GM23338 (cell line): Measurements from ENCODE around the gene ZNF334. TPM values are rescaled to one million over a fixed set of nuclear protein-coding genes. Genes with fewer than 3 reads are reported as not detected.

Experiments
- ATAC-seq: fragments of 200-7000 bp; cut with Tn5 transposase; 3 replicates; pipeline ENCODE4 v1.9.1; 2020
- DNase-seq: peaks from one replicate; pipeline ENCODE4 v3.0.0-alpha.2; 2015; ENCODE audit warnings: low spot score
- H2AFZ ChIP-seq: fragments of 200-600 bp; sonication (generic); 2 replicates; pipeline ENCODE4 v1.8.0; 2016; ENCODE audit warnings: antibody characterized with exemption, mild to moderate bottlenecking, moderate library complexity
- H3F3A ChIP-seq: fragments of 200-600 bp; sonication (generic); replicated peaks from 2 replicates; pipeline ENCODE4 v1.8.0; 2017; ENCODE audit warnings: antibody characterized with exemption, mixed run types, low read depth
- H3K27ac ChIP-seq: fragments of 200-600 bp; sonication (generic); 2 replicates; pipeline ENCODE4 v1.6.1; 2016; ENCODE audit warnings: low read depth
- H3K27me3 ChIP-seq: fragments of 200-600 bp; sonication (generic); 2 replicates; pipeline ENCODE4 v1.8.0; 2016; ENCODE audit warnings: mild to moderate bottlenecking, mixed run types, moderate library complexity; ENCODE audit not compliant: insufficient read depth
- H3K36me3 ChIP-seq: fragments of 200-600 bp; sonication (generic); 2 replicates; pipeline ENCODE4 v1.8.0; 2016; ENCODE audit warnings: mild to moderate bottlenecking; ENCODE audit not compliant: insufficient read depth
- H3K4me1 ChIP-seq: fragments of 200-600 bp; sonication (generic); 2 replicates; pipeline ENCODE4 v1.8.0; 2016; ENCODE audit warnings: mild to moderate bottlenecking, moderate library complexity; ENCODE audit not compliant: insufficient read depth
- H3K4me2 ChIP-seq: fragments of 200-600 bp; sonication (generic); 2 replicates; pipeline ENCODE4 v1.7.1; 2017; ENCODE audit warnings: mixed run types
- H3K4me3 ChIP-seq: fragments of 200-600 bp; sonication (generic); 2 replicates; pipeline ENCODE4 v1.6.1; 2016; ENCODE audit warnings: mixed run types
- H3K79me2 ChIP-seq: fragments of 200-600 bp; sonication (generic); replicated peaks from 2 replicates; pipeline ENCODE4 v1.8.0; 2017; ENCODE audit warnings: mild to moderate bottlenecking; ENCODE audit not compliant: insufficient read depth
- H3K9me2 ChIP-seq: fragments of 200-600 bp; sonication (generic); 2 replicates; pipeline ENCODE4 v1.8.0; 2017; ENCODE audit not compliant: insufficient read depth
- H4K20me1 ChIP-seq: fragments of 200-600 bp; sonication (generic); replicated peaks from 2 replicates; pipeline ENCODE4 v1.8.0; 2017; ENCODE audit warnings: mild to moderate bottlenecking; ENCODE audit not compliant: insufficient read depth
- H3K27ac Mint-ChIP-seq: 2 replicates; pipeline ENCODE4 v1.8.0; 2020; ENCODE audit warnings: inconsistent platforms, mild to moderate bottlenecking, moderate library complexity, mixed read lengths
- H3K27me3 Mint-ChIP-seq: 3 replicates; pipeline ENCODE4 v1.8.0; 2022; ENCODE audit warnings: low read depth, mild to moderate bottlenecking, moderate library complexity, mixed read lengths, inconsistent platforms; ENCODE audit not compliant: insufficient read depth, poor library complexity
- H3K36me3 Mint-ChIP-seq: 3 replicates; pipeline ENCODE4 v1.8.0; 2021; ENCODE audit warnings: low read depth, mild to moderate bottlenecking, inconsistent platforms, moderate library complexity, mixed read lengths
- H3K4me1 Mint-ChIP-seq: 3 replicates; pipeline ENCODE4 v1.8.0; 2020; ENCODE audit warnings: mild to moderate bottlenecking, inconsistent platforms, mixed read lengths
- H3K4me3 Mint-ChIP-seq: 3 replicates; pipeline ENCODE4 v1.8.0; 2021; ENCODE audit warnings: moderate library complexity, mild to moderate bottlenecking, inconsistent platforms, mixed read lengths
- H3K9me3 Mint-ChIP-seq: 3 replicates; pipeline ENCODE4 v1.8.0; 2020; ENCODE audit warnings: moderate library complexity, mild to moderate bottlenecking, inconsistent platforms, mixed read lengths
- CREB1 ChIP-seq: fragments of 250-450 bp; sonication (Bioruptor Pico); IDR thresholded peaks from 2 replicates; pipeline ENCODE4 v1.5.0; 2020; ENCODE audit warnings: low read depth, mild to moderate bottlenecking, moderate library complexity
- CTCF ChIP-seq, 2 experiments: fragments of 200-600 bp in 1 of 2; sonication (generic) in 1 of 2; conservative IDR thresholded peaks; 2 replicates each; pipeline versions ENCODE4 v1.5.1 to v1.6.1; 2016 to 2017; ENCODE audit warnings: antibody characterized with exemption in 2 of 2, low read depth in 2 of 2, mild to moderate bottlenecking in 2 of 2, moderate library complexity in 1 of 2
- ETS1 ChIP-seq: IDR thresholded peaks from 2 replicates; pipeline ENCODE4 v1.6.1; 2016; ENCODE audit warnings: antibody characterized with exemption
- EZH2 ChIP-seq: fragments of 200-600 bp; sonication (generic); IDR thresholded peaks from one replicate; pipeline ENCODE4 v1.8.0; 2017; ENCODE audit warnings: antibody characterized with exemption, mild to moderate bottlenecking, low read depth; ENCODE audit not compliant: unreplicated experiment
- EZH2phosphoT487 ChIP-seq: fragments of 200-600 bp; sonication (generic); IDR thresholded peaks from one replicate; pipeline ENCODE4 v1.8.1; 2018; ENCODE audit warnings: antibody characterized with exemption; ENCODE audit not compliant: unreplicated experiment
- JUNB ChIP-seq: IDR thresholded peaks from one replicate; pipeline ENCODE4 v1.6.1; 2016; ENCODE audit warnings: antibody characterized with exemption; ENCODE audit not compliant: unreplicated experiment
- NANOG ChIP-seq: IDR thresholded peaks from 2 replicates; pipeline ENCODE4 v1.6.1; 2016; ENCODE audit warnings: antibody characterized with exemption, borderline replicate concordance
- POLR2AphosphoS5 ChIP-seq: IDR thresholded peaks from 2 replicates; pipeline ENCODE4 v1.6.1; 2016; ENCODE audit warnings: antibody characterized with exemption, low read depth
- REST ChIP-seq: IDR thresholded peaks from one replicate; pipeline ENCODE4 v1.6.1; 2018; ENCODE audit warnings: antibody characterized with exemption; ENCODE audit not compliant: unreplicated experiment
- STAT1 ChIP-seq: IDR thresholded peaks from one replicate; pipeline ENCODE4 v1.6.1; 2016; ENCODE audit warnings: antibody characterized with exemption; ENCODE audit not compliant: unreplicated experiment
- ZNF114 ChIP-seq: fragments of 250-450 bp; sonication (Bioruptor Pico); IDR thresholded peaks from 2 replicates; pipeline ENCODE4 v1.5.0; 2020; ENCODE audit warnings: mild to moderate bottlenecking, moderate library complexity
- ZNF331 ChIP-seq: fragments of 250-450 bp; sonication (Bioruptor Pico); IDR thresholded peaks from 2 replicates; pipeline ENCODE4 v1.5.0; 2020; ENCODE audit warnings: low read depth, mild to moderate bottlenecking, moderate library complexity
- ZNF462 ChIP-seq: fragments of 250-450 bp; sonication (Bioruptor Pico); IDR thresholded peaks from 2 replicates; pipeline ENCODE4 v1.5.0; 2020; ENCODE audit warnings: mild to moderate bottlenecking, moderate library complexity
- polyA plus RNA-seq: library from polyadenylated mRNA; unstranded; fragments of >200 nt; fragmentation: Nextera tagmentation; extraction: Ambion mirVana; gene quantifications from 2 replicates; pipeline ENCODE4 v1.2.1, GENCODE V29; 2016
- total RNA-seq: library from RNA; depleted of rRNA; stranded (reverse); fragments of >200 nt; shearing (Covaris generic); gene quantifications from 2 replicates; pipeline ENCODE4 v1.2.3, GENCODE V29; 2014

ZNF334 gene
- total and polyA plus RNA-seq, 2 experiments from 2014 or later: 12.4 to 19.1 TPM

GRCh38 chr20:46456255-46457028, 56.9 kb downstream of the ZNF334 start:
- H3K9me2 ChIP-seq: 0 out of 2 replicates have a peak, but pooled peaks cover 3% of the 10 kb centered on the region
- H3K27me3 Mint-ChIP-seq: peaks cover 6% of the 10 kb centered on the region
- no peak overlapping the region for H3K4me2 ChIP-seq
- H3K27me3 ChIP-seq: no peaks in the 10 kb centered on the region
- H3F3A ChIP-seq: no peaks in the 10 kb centered on the region; the same call in 1 of the 2 replicates
- H3K4me3 Mint-ChIP-seq: no peak overlapping the region
- H3K9me3 Mint-ChIP-seq: peaks cover 53% of the 10 kb centered on the region
- H3K36me3 ChIP-seq: peaks cover 25% of the 10 kb centered on the region
- H3K4me1 ChIP-seq: peaks cover 17% of the 10 kb centered on the region
- H3K4me1 Mint-ChIP-seq: peaks cover 15% of the 10 kb centered on the region; the same call in 2 of the 3 replicates
- no peaks in the 10 kb centered on the region for H4K20me1 ChIP-seq
- H3K27ac ChIP-seq: no peak overlapping the region
- no peak overlapping the region for H2AFZ ChIP-seq
- no peak overlapping the region for H3K4me3 ChIP-seq
- H3K79me2 ChIP-seq: no peaks in the 10 kb centered on the region
- H3K36me3 Mint-ChIP-seq: peaks cover 62% of the 10 kb centered on the region
- DNase-seq (no peak), ATAC-seq (no peak)
- TF ChIP-seq ZNF462 (no peak), REST (no peak), JUNB (no peak), STAT1 (no peak), NANOG (no peak), CREB1 (CRISPR knock-in tag) (no peak), EZH2 (no peak), EZH2phosphoT487 (no peak), ZNF114 (CRISPR knock-in tag) (no peak), ETS1 (no peak), ZNF331 (CRISPR knock-in tag) (no peak), POLR2AphosphoS5 (no peak), CTCF (conservative IDR thresholded peaks at IDR 0.05; ENCODE audit: low read depth in 2 of 2) (no peak)
- H3K27ac Mint-ChIP-seq: no peak overlapping the region
